ENCODE measurements around the gene TMEM82.

The TMEM82 gene

GRCh38 chr1:15726508-15726907 lies 15.8 kb upstream of the TMEM82 start:
- H3K4me3 ChIP-seq: no peak overlapping the region
- no peak for TF ChIP-seq CTCF (IDR thresholded peaks at IDR 0.05)
- no peak overlapping the region for H3K27ac ChIP-seq
- DNase-seq (ENCODE audit: low spot score): no peak

GRCh38 chr1:15727021-15727420 lies 15.3 kb upstream of the TMEM82 start:
- H3K4me3 ChIP-seq: no peak overlapping the region
- TF ChIP-seq CTCF (IDR thresholded peaks at IDR 0.05): no peak
- H3K27ac ChIP-seq: no peak overlapping the region
- DNase-seq (ENCODE audit: low spot score): no peak

- Histone ChIP-seq H3K4me3 (no peak overlapping the region), H3K27ac (no peak overlapping the region)
- TF ChIP-seq CTCF (IDR thresholded peaks at IDR 0.05): no peak
- DNase-seq (ENCODE audit: low spot score): no peak
Measured at GRCh38 chr1:15727424-15727823, 14.9 kb upstream of the TMEM82 start.

GRCh38 chr1:15727866-15728534 lies 14.3 kb upstream of the TMEM82 start:
- no peak for DNase-seq (ENCODE audit: low spot score)
- Histone ChIP-seq H3K27ac (peak overlapping the region in 1 of 2 donors; percentile 4), H3K4me3 (no peak overlapping the region)
- TF ChIP-seq CTCF (IDR thresholded peaks at IDR 0.05): no peak

GRCh38 chr1:15728937-15729657 lies 13.2 kb upstream of the TMEM82 start:
- DNase-seq (ENCODE audit: low spot score): no peak
- no peak overlapping the region for H3K4me3 ChIP-seq
- H3K27ac ChIP-seq: no peak overlapping the region

GRCh38 chr1:15730423-15730822 lies 11.9 kb upstream of the TMEM82 start:
- no peak overlapping the region for H3K4me3 ChIP-seq
- no peak for DNase-seq (ENCODE audit: low spot score)
- no peak for TF ChIP-seq CTCF (IDR thresholded peaks at IDR 0.05)
- H3K27ac ChIP-seq: no peak overlapping the region

More at GRCh38 chr1:15728937-15729657, 13.2 kb upstream of the TMEM82 start:
- TF ChIP-seq CTCF (IDR thresholded peaks at IDR 0.05): no peak

GRCh38 chr1:15730936-15731335 lies 11.4 kb upstream of the TMEM82 start:
- DNase-seq (ENCODE audit: low spot score): no peak
- Histone ChIP-seq H3K4me3 (no peak overlapping the region), H3K27ac (no peak overlapping the region)
- TF ChIP-seq CTCF (IDR thresholded peaks at IDR 0.05): no peak

Data from coronary artery (tissue), 2 donors.